B cell (primary cell): ENCODE results near the gene KIF21B.

ENCODE experiments used
- EZH2 ChIP-seq: IDR thresholded peaks from 2 replicates; pipeline ENCODE4 v1.6.1; 2012; ENCODE audit warnings: borderline replicate concordance, low read depth, mild to moderate bottlenecking, moderate library complexity, low read length; ENCODE audit not compliant: insufficient read depth, poor library complexity, severe bottlenecking
- TF ChIP-seq, protein P1 (sequence below): fragments of 200-600 bp; IDR thresholded peaks from one replicate; pipeline ENCODE4 v1.8.0; 2022; ENCODE audit warnings: antibody characterized with exemption, mild to moderate bottlenecking

DNA sequence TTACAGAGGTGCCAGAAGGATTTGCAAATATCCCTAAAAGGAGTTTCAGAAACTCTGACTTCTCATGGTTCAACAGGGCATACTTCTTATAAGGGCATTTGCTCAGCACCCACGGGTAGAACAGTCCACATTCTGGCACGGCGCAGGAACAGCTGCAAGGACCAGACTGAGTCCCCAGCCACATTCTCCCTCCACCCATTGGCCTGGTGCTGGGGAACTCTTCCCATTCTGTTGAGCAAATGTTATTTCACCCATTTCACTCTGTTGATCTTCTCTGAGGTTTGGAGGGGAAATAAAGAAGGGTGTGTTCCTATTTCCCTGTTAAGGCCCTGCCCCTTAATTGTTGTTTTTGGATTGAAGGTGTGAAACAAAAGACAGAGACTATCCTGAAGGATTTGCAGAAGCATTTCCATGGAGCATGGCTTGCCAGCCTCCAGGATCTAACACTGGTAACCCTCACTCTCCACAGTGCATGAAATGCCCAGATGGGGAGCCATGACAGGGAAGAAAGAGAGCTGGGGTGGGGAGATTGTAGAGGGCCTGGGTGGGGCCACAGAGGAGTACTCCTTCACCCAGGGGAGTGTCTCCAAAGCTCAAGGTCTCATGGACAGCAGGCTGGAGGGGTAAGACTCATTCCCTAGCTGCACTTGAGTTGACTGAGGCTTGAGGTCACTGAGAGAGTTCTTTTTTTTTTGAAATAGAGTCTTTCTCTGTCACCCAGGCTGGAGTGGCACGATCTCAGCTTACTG lies 93.8 kb downstream of the KIF21B start:
- TF ChIP-seq, protein P1, sequence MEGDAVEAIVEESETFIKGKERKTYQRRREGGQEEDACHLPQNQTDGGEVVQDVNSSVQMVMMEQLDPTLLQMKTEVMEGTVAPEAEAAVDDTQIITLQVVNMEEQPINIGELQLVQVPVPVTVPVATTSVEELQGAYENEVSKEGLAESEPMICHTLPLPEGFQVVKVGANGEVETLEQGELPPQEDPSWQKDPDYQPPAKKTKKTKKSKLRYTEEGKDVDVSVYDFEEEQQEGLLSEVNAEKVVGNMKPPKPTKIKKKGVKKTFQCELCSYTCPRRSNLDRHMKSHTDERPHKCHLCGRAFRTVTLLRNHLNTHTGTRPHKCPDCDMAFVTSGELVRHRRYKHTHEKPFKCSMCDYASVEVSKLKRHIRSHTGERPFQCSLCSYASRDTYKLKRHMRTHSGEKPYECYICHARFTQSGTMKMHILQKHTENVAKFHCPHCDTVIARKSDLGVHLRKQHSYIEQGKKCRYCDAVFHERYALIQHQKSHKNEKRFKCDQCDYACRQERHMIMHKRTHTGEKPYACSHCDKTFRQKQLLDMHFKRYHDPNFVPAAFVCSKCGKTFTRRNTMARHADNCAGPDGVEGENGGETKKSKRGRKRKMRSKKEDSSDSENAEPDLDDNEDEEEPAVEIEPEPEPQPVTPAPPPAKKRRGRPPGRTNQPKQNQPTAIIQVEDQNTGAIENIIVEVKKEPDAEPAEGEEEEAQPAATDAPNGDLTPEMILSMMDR: no peak
- TF ChIP-seq EZH2: no peak
